Activated naive CD4-positive, alpha-beta T cell treated with anti-CD3 and anti-CD28 coated beads, Interleukin-2, amount 50 U/mL, for 24 hours (primary cell): Measurements from ENCODE around the gene DTX4.

Experiments used
- H3K27ac Mint-ChIP-seq: one replicate; pipeline ENCODE4 v1.8.0; 2021; ENCODE audit warnings: mild to moderate bottlenecking, mixed read lengths
- H3K27me3 Mint-ChIP-seq: one replicate; pipeline ENCODE4 v1.8.0; 2021; ENCODE audit warnings: mixed read lengths
- H3K36me3 Mint-ChIP-seq: one replicate; pipeline ENCODE4 v1.8.0; 2021; ENCODE audit warnings: mixed read lengths
- H3K4me1 Mint-ChIP-seq: one replicate; pipeline ENCODE4 v1.8.0; 2021; ENCODE audit warnings: mixed read lengths
- H3K4me3 Mint-ChIP-seq: one replicate; pipeline ENCODE4 v1.8.0; 2021; ENCODE audit warnings: mild to moderate bottlenecking, mixed read lengths
- H3K9me3 Mint-ChIP-seq: one replicate; pipeline ENCODE4 v1.8.0; 2021; ENCODE audit warnings: mixed read lengths

DTX4 gene

GRCh38 chr11:59181746-59182456, 10.0 kb downstream of the DTX4 start:
- Mint-ChIP-seq H3K27ac (no peak overlapping the region), H3K27me3 (no peaks in the 10 kb centered on the region), H3K9me3 (no peaks in the 10 kb centered on the region), H3K36me3 (no peaks in the 10 kb centered on the region), H3K4me1 (no peaks in the 10 kb centered on the region), H3K4me3 (no peak overlapping the region)

- no peak overlapping the region for H3K27ac Mint-ChIP-seq
- H3K4me3 Mint-ChIP-seq = no peak overlapping the region
- no peaks in the 10 kb centered on the region for H3K4me1 Mint-ChIP-seq
- no peaks in the 10 kb centered on the region for H3K27me3 Mint-ChIP-seq
- no peaks in the 10 kb centered on the region for H3K9me3 Mint-ChIP-seq
- H3K36me3 Mint-ChIP-seq = no peaks in the 10 kb centered on the region
Observed at GRCh38 chr11:59182457-59183151, 10.7 kb downstream of the DTX4 start.

GRCh38 chr11:59183771-59184170, 11.8 kb downstream of the DTX4 start:
- Mint-ChIP-seq H3K36me3 (no peaks in the 10 kb centered on the region), H3K4me1 (no peaks in the 10 kb centered on the region), H3K9me3 (no peaks in the 10 kb centered on the region), H3K27ac (no peak overlapping the region), H3K4me3 (no peak overlapping the region), H3K27me3 (no peaks in the 10 kb centered on the region)

GRCh38 chr11:59184691-59185339, 12.9 kb downstream of the DTX4 start:
- Mint-ChIP-seq H3K27me3 (no peaks in the 10 kb centered on the region), H3K4me1 (no peaks in the 10 kb centered on the region), H3K27ac (no peak overlapping the region), H3K9me3 (no peaks in the 10 kb centered on the region), H3K4me3 (no peak overlapping the region), H3K36me3 (no peaks in the 10 kb centered on the region)

GRCh38 chr11:59185386-59185945, 13.5 kb downstream of the DTX4 start:
- Mint-ChIP-seq H3K36me3 (no peaks in the 10 kb centered on the region), H3K27me3 (no peaks in the 10 kb centered on the region), H3K9me3 (no peaks in the 10 kb centered on the region), H3K4me1 (no peaks in the 10 kb centered on the region), H3K27ac (no peak overlapping the region), H3K4me3 (no peak overlapping the region)

GRCh38 chr11:59186130-59186594, 14.2 kb downstream of the DTX4 start:
- Mint-ChIP-seq H3K36me3 (no peaks in the 10 kb centered on the region), H3K9me3 (no peaks in the 10 kb centered on the region), H3K27ac (no peak overlapping the region), H3K27me3 (no peaks in the 10 kb centered on the region), H3K4me1 (no peaks in the 10 kb centered on the region), H3K4me3 (no peak overlapping the region)

GRCh38 chr11:59187035-59187434, 15.1 kb downstream of the DTX4 start:
- no peaks in the 10 kb centered on the region for H3K4me1 Mint-ChIP-seq
- H3K27me3 Mint-ChIP-seq = no peaks in the 10 kb centered on the region
- no peaks in the 10 kb centered on the region for H3K9me3 Mint-ChIP-seq
- no peak overlapping the region for H3K4me3 Mint-ChIP-seq
- H3K27ac Mint-ChIP-seq = no peak overlapping the region
- H3K36me3 Mint-ChIP-seq = no peaks in the 10 kb centered on the region

- no peak overlapping the region for H3K27ac Mint-ChIP-seq
Observed at GRCh38 chr11:59187587-59187986, 15.7 kb downstream of the DTX4 start.

GRCh38 chr11:59188954-59189353, 17.0 kb downstream of the DTX4 start:
- H3K4me3 Mint-ChIP-seq = no peak overlapping the region
- no peaks in the 10 kb centered on the region for H3K36me3 Mint-ChIP-seq
- no peak overlapping the region for H3K27ac Mint-ChIP-seq
- H3K4me1 Mint-ChIP-seq = no peaks in the 10 kb centered on the region
- H3K27me3 Mint-ChIP-seq = no peaks in the 10 kb centered on the region
- no peaks in the 10 kb centered on the region for H3K9me3 Mint-ChIP-seq

More at GRCh38 chr11:59187587-59187986, 15.7 kb downstream of the DTX4 start:
- Mint-ChIP-seq H3K4me3 (no peak overlapping the region), H3K36me3 (no peaks in the 10 kb centered on the region), H3K4me1 (no peaks in the 10 kb centered on the region), H3K9me3 (no peaks in the 10 kb centered on the region), H3K27me3 (no peaks in the 10 kb centered on the region)

GRCh38 chr11:59189986-59190385, 18.1 kb downstream of the DTX4 start:
- H3K27ac Mint-ChIP-seq = no peak overlapping the region
- H3K27me3 Mint-ChIP-seq = no peaks in the 10 kb centered on the region
- H3K9me3 Mint-ChIP-seq = no peaks in the 10 kb centered on the region
- H3K36me3 Mint-ChIP-seq = no peaks in the 10 kb centered on the region
- H3K4me1 Mint-ChIP-seq = no peaks in the 10 kb centered on the region
- no peak overlapping the region for H3K4me3 Mint-ChIP-seq

- Mint-ChIP-seq H3K4me3 (no peak overlapping the region), H3K9me3 (no peaks in the 10 kb centered on the region), H3K27ac (no peak overlapping the region), H3K4me1 (no peaks in the 10 kb centered on the region), H3K36me3 (no peaks in the 10 kb centered on the region), H3K27me3 (no peaks in the 10 kb centered on the region)
Observed at GRCh38 chr11:59191095-59191494, 19.2 kb downstream of the DTX4 start.

GRCh38 chr11:59191890-59192289, 20.0 kb downstream of the DTX4 start:
- H3K9me3 Mint-ChIP-seq = no peaks in the 10 kb centered on the region
- no peak overlapping the region for H3K4me3 Mint-ChIP-seq
- no peak overlapping the region for H3K27ac Mint-ChIP-seq
- H3K27me3 Mint-ChIP-seq = no peaks in the 10 kb centered on the region
- no peaks in the 10 kb centered on the region for H3K4me1 Mint-ChIP-seq
- H3K36me3 Mint-ChIP-seq = no peaks in the 10 kb centered on the region

- peaks cover 3% of the 10 kb centered on the region for H3K27me3 Mint-ChIP-seq
- no peak overlapping the region for H3K4me3 Mint-ChIP-seq
- no peaks in the 10 kb centered on the region for H3K36me3 Mint-ChIP-seq
- H3K4me1 Mint-ChIP-seq = no peaks in the 10 kb centered on the region
- H3K27ac Mint-ChIP-seq = no peak overlapping the region
- no peaks in the 10 kb centered on the region for H3K9me3 Mint-ChIP-seq
Observed at GRCh38 chr11:59192446-59193020, 20.6 kb downstream of the DTX4 start.

GRCh38 chr11:59193587-59194130, 21.7 kb downstream of the DTX4 start:
- H3K4me1 Mint-ChIP-seq = no peaks in the 10 kb centered on the region
- H3K4me3 Mint-ChIP-seq = no peak overlapping the region
- H3K9me3 Mint-ChIP-seq = no peaks in the 10 kb centered on the region
- H3K27ac Mint-ChIP-seq = no peak overlapping the region
- H3K36me3 Mint-ChIP-seq = no peaks in the 10 kb centered on the region
- peaks cover 3% of the 10 kb centered on the region for H3K27me3 Mint-ChIP-seq

- Mint-ChIP-seq H3K27me3 (peaks cover 3% of the 10 kb centered on the region), H3K27ac (no peak overlapping the region), H3K36me3 (no peaks in the 10 kb centered on the region), H3K4me1 (peaks cover 15% of the 10 kb centered on the region), H3K9me3 (no peaks in the 10 kb centered on the region), H3K4me3 (no peak overlapping the region)
Observed at GRCh38 chr11:59195586-59195985, 23.7 kb downstream of the DTX4 start.
